SK-N-SH (cell line): Measurements from ENCODE around the gene PLXNA4.

ENCODE experiments used
- CTCF ChIP-seq: fragments of 200-600 bp; sonication (generic); IDR thresholded peaks from 2 replicates; pipeline ENCODE4 v1.6.1; 2017; ENCODE audit warnings: antibody characterized with exemption, mild to moderate bottlenecking, moderate library complexity
- USF2 ChIP-seq: fragments of 150-350 bp; IDR thresholded peaks from 2 replicates; pipeline ENCODE4 v1.6.1; 2017; ENCODE audit warnings: antibody characterized with exemption, low read length, low read depth, borderline replicate concordance

GRCh38 chr7:132397070-132397469 lies 179.2 kb downstream of the PLXNA4 start:
- TF ChIP-seq CTCF (no peak), USF2 (no peak)
